Stimulated activated CD4-positive, alpha-beta T cell treated with anti-CD3 and anti-CD28 coated beads, Interleukin-15, amount 100 ng/mL, for 1 hour (primary cell): ENCODE data around the gene ZFAND2B.

Experiments
- DNase-seq, 2 donors: peaks; one replicate each; pipeline ENCODE4 v3.0.0-alpha.2; 2020; ENCODE audit warnings: low read depth in 1 of 2, low spot score in 1 of 2

ZFAND2B gene

GRCh38 chr2:219220652-219221402, 14.2 kb downstream of the ZFAND2B start:
- no peak for DNase-seq

GRCh38 chr2:219221957-219222518, 15.5 kb downstream of the ZFAND2B start:
- DNase-seq, result no peak

- DNase-seq, result no peak
Measured at GRCh38 chr2:219223831-219224610, 17.4 kb downstream of the ZFAND2B start.

- DNase-seq, result no peak
Measured at GRCh38 chr2:219225350-219225749, 18.8 kb downstream of the ZFAND2B start.

- no peak for DNase-seq
Measured at GRCh38 chr2:219228041-219228910, 21.7 kb downstream of the ZFAND2B start.

- no peak for DNase-seq
Measured at GRCh38 chr2:219228911-219229304, 22.3 kb downstream of the ZFAND2B start.

GRCh38 chr2:219229305-219230058, 22.9 kb downstream of the ZFAND2B start, which contains the start of the genes ANKZF1 and ATG9A:
ANKZF1 (plus strand) TSS chr2:219229806; CDS start chr2:219230258, 452 bp downstream.
ATG9A (minus strand) TSS chr2:219229636; CDS start chr2:219228024, 1,612 bp downstream.
- peak; percentile 93 to 94 for DNase-seq

GRCh38 chr2:219230059-219230540, 23.5 kb downstream of the ZFAND2B start:
- DNase-seq, result no peak

GRCh38 chr2:219234331-219234730, 27.7 kb downstream of the ZFAND2B start:
- DNase-seq, result no peak

GRCh38 chr2:219243291-219243761, 36.7 kb downstream of the ZFAND2B start:
- DNase-seq, result no peak

- DNase-seq, result no peak
Measured at GRCh38 chr2:219244789-219245147, 38.2 kb downstream of the ZFAND2B start.

- peak; percentile 76 to 84 for DNase-seq
Measured at GRCh38 chr2:219245148-219245898, 38.7 kb downstream of the ZFAND2B start, which contains the start of the genes GLB1L and STK16. GLB1L (minus strand) TSS chr2:219245444; CDS start chr2:219243573, 1,871 bp downstream. STK16 (plus strand) TSS chr2:219245479; CDS start chr2:219246000, 521 bp downstream.

- no peak for DNase-seq
Measured at GRCh38 chr2:219245899-219246230, 39.3 kb downstream of the ZFAND2B start.

- no peak for DNase-seq
Measured at GRCh38 chr2:219246559-219246958, 40.0 kb downstream of the ZFAND2B start.

GRCh38 chr2:219247678-219248642, 41.4 kb downstream of the ZFAND2B start:
- DNase-seq, result peak; percentile 27 to 31

GRCh38 chr2:219248845-219249202, 42.2 kb downstream of the ZFAND2B start:
- DNase-seq, result no peak

GRCh38 chr2:219249203-219249980, 42.8 kb downstream of the ZFAND2B start:
- DNase-seq, result peak in 1 of 2 donors; percentile 14
